ENCODE results near the gene MIEN1.

The MIEN1 gene

DNA sequence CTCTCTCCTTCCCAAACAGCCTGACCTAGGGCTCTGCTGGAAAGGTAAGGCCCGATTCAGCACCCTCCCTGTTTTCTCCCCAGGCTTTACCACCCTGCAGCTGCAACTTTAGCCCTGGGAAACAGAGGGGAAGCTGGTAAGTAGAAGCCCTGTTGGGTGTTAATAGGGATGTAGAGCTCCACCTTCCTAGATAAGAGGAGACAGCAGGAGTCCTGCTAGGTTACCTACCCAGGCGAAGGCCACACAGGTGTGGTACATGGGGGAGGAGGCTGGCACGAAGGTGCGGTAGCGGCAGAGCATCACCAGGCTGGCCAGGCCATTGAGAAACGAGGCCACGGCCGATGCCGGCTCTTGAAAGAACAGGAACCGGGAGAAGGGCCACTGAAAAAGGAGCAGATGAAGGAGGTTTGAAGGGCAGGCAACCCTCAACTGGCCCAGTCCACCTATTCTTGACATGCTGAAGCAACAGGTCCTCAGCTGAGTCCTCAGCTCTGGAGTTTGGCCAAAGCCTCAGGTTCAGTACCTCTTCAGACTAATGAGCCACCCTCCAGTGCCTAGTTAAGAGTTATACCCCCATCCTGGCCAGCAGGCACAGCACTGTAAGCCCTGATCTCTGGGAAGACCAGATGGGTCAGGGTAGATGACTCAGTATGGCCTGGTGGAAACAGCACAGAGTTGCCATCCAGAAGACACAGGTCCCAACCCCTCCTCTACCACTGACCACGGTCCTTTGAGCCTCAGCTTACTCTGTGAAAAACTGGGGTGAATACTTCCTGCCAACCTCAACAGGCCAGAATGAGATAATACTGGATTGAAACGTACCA is 45.8 kb downstream of the MIEN1 start:
- in situ Hi-C loops (cut with HindIII; ENCODE audit: low pct_ligation_motif_present, low pct_unique_long_range_greater_than_20kb, low sequenced_read_pairs) = no loop called here
- no peak for DNase-seq

- no peak for DNase-seq
- in situ Hi-C loops (cut with HindIII; ENCODE audit: low pct_ligation_motif_present, low pct_unique_long_range_greater_than_20kb, low sequenced_read_pairs) = no loop called here
Observed at GRCh38 chr17:39683295-39683939, 46.9 kb downstream of the MIEN1 start.

DNA sequence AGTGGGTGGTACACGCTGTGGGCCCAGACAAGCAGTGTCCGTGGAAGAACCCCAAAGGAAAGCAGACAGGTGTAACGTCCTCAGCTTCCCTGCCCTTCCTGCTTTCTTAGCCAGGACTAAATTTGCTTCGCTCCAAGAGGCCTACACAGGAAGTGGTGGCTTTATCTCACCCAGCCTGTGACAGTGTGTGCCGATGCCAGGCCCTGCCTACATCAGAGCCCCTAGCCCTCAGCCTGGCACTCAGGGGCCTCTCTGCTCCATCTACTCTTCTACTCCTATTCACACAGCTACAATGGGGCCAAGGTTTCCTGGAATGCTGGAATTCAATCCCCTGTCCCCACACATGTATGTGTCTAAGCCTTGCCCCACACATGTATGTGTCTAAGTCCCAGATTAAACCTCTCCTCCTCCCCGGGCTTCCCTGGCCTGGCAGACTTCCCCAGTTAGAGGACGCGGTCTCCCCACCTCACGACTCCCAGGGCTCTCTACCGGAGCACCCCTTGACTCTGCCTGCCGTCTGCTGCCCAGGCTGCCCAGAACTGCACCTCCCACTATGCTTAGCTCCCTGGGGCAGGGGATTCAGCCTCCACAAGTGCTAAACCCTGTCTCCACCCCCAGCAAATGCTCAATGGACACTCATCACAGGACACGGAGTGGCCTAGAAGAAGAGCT is 50.7 kb downstream of the MIEN1 start:
- in situ Hi-C loops (cut with HindIII; ENCODE audit: low pct_ligation_motif_present, low pct_unique_long_range_greater_than_20kb, low sequenced_read_pairs) = no loop called here
- no peak for DNase-seq
